DND-41 (cell line): Measurements from ENCODE around the gene DDX5.
"Not testable (repeated sequence)": the region's sequence is repeated elsewhere in the genome, so short reads cannot be mapped to it uniquely, and the experiment has no call there.

Experiments used
- EZH2 ChIP-seq: IDR thresholded peaks from 3 replicates; pipeline ENCODE4 v1.6.1; 2012; ENCODE audit warnings: borderline replicate concordance, low read depth, mild to moderate bottlenecking, moderate library complexity, low read length, inconsistent platforms; ENCODE audit not compliant: severe bottlenecking
- TF ChIP-seq, protein P1 (sequence below): IDR thresholded peaks from 2 replicates; pipeline ENCODE4 v1.5.1; 2012; ENCODE audit warnings: borderline replicate concordance, low read length, moderate library complexity, mild to moderate bottlenecking; ENCODE audit not compliant: poor library complexity, severe bottlenecking; ENCODE audit errors: extremely low read depth

DNA sequence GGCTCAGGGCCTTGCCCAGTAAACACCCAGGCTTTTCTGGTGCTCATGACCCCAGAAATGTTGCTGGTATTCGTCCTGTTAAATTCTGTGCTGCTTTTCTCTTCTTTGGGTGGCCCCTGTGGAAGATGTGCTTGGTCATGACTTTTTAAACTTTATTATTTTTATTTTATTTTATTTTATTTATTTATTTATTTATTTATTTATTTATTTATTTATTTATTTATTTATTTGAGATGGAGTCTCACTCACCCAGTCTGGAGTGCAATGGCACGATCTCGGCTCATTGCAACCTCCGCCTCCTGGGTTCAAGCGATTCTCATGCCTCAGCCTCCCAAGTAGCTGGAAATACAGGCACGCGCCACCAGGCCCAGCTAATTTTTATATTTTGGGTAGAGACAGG lies 46.3 kb downstream of the DDX5 start:
- TF ChIP-seq, protein P1, sequence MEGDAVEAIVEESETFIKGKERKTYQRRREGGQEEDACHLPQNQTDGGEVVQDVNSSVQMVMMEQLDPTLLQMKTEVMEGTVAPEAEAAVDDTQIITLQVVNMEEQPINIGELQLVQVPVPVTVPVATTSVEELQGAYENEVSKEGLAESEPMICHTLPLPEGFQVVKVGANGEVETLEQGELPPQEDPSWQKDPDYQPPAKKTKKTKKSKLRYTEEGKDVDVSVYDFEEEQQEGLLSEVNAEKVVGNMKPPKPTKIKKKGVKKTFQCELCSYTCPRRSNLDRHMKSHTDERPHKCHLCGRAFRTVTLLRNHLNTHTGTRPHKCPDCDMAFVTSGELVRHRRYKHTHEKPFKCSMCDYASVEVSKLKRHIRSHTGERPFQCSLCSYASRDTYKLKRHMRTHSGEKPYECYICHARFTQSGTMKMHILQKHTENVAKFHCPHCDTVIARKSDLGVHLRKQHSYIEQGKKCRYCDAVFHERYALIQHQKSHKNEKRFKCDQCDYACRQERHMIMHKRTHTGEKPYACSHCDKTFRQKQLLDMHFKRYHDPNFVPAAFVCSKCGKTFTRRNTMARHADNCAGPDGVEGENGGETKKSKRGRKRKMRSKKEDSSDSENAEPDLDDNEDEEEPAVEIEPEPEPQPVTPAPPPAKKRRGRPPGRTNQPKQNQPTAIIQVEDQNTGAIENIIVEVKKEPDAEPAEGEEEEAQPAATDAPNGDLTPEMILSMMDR, result not testable (repeated sequence)
- not testable (repeated sequence) for TF ChIP-seq EZH2
